HL-60 (cell line): ENCODE measurements around the gene SLC7A10.

ENCODE experiments used
- DNase-seq, 2 experiments: peaks; one replicate each; pipeline ENCODE4 v3.0.0-alpha.2; 2010 to 2020; ENCODE audit warnings: low read depth in 1 of 2, low spot score in 1 of 2
- H3K27ac ChIP-seq: fragments of 250-450 bp; sonication (Bioruptor Pico); replicated peaks from 2 replicates; pipeline ENCODE4 v1.5.1; 2020; ENCODE audit warnings: mild to moderate bottlenecking, moderate library complexity
- H3K27me3 ChIP-seq: fragments of 250-450 bp; sonication (Bioruptor Pico); 2 replicates; pipeline ENCODE4 v1.5.1; 2021; ENCODE audit warnings: mild to moderate bottlenecking, moderate library complexity; ENCODE audit not compliant: insufficient read depth, poor library complexity, severe bottlenecking
- H3K4me3 ChIP-seq: replicated peaks from 2 replicates; pipeline ENCODE4 v1.5.1; 2011; ENCODE audit warnings: mild to moderate bottlenecking, control low read depth, low read length; ENCODE audit not compliant: insufficient read depth
- CTCF ChIP-seq: IDR thresholded peaks from one replicate; pipeline ENCODE4 v1.5.1; 2011; ENCODE audit warnings: low read length, control low read depth, inconsistent platforms; ENCODE audit not compliant: insufficient read depth
- GABPA ChIP-seq: IDR thresholded peaks from 2 replicates; pipeline ENCODE4 v1.6.1; 2012; ENCODE audit warnings: low read depth
- POLR2AphosphoS5 ChIP-seq: IDR thresholded peaks from 2 replicates; pipeline ENCODE4 v1.6.1; 2012; ENCODE audit warnings: low read depth
- REST ChIP-seq: IDR thresholded peaks from 2 replicates; pipeline ENCODE4 v1.6.1; 2012; ENCODE audit warnings: low read depth; ENCODE audit not compliant: insufficient replicate concordance
- SPI1 ChIP-seq: IDR thresholded peaks from 2 replicates; pipeline ENCODE4 v1.6.1; 2012; ENCODE audit warnings: low read depth, mild to moderate bottlenecking, borderline replicate concordance

The SLC7A10 gene

GRCh38 chr19:33214596-33214995 lies 11.1 kb downstream of the SLC7A10 start:
- peak in 1 of 2 experiments; percentile 63 for DNase-seq
- Histone ChIP-seq H3K4me3 (no peak overlapping the region), H3K27ac (no peak overlapping the region), H3K27me3 (no peaks in the 10 kb centered on the region)
- TF ChIP-seq REST (no peak), CTCF (peak; percentile 70)

GRCh38 chr19:33212436-33213172 lies 13.0 kb downstream of the SLC7A10 start:
- TF ChIP-seq CTCF (no peak), SPI1 (no peak), REST (no peak), GABPA (no peak), POLR2AphosphoS5 (no peak)
- no peak for DNase-seq
- no peak overlapping the region for H3K4me3 ChIP-seq
- no peak overlapping the region for H3K27ac ChIP-seq
- H3K27me3 ChIP-seq, result no peaks in the 10 kb centered on the region

GRCh38 chr19:33211794-33212435 lies 13.7 kb downstream of the SLC7A10 start:
- no peak for DNase-seq
- H3K4me3 ChIP-seq, result no peak overlapping the region
- no peak for TF ChIP-seq SPI1
- TF ChIP-seq POLR2AphosphoS5, result no peak
- no peak for TF ChIP-seq GABPA
- TF ChIP-seq REST, result no peak
- TF ChIP-seq CTCF, result no peak
- H3K27me3 ChIP-seq, result no peaks in the 10 kb centered on the region
- H3K27ac ChIP-seq, result no peak overlapping the region
